SK-N-MC (cell line): ENCODE data around the gene FXYD1.
"Not testable (repeated sequence)": the region's sequence is repeated elsewhere in the genome, so short reads cannot be mapped to it uniquely, and the experiment has no call there.

Experiments
- DNase-seq: peaks from one replicate; pipeline ENCODE4 v3.0.0-alpha.2; 2011; ENCODE audit warnings: low read depth, low spot score
- H3K27ac ChIP-seq: fragments of 200-600 bp; sonication (generic); 2 replicates; pipeline ENCODE4 v1.5.1; 2016; ENCODE audit warnings: mixed run types
- H3K36me3 ChIP-seq: fragments of 200-600 bp; sonication (generic); 2 replicates; pipeline ENCODE4 v1.6.1; 2017; ENCODE audit warnings: antibody characterized with exemption, low read length, mixed read lengths; ENCODE audit not compliant: insufficient read depth
- H3K4me3 ChIP-seq: fragments of 200-600 bp; sonication (generic); 2 replicates; pipeline ENCODE4 v1.5.1; 2016
- H3K9ac ChIP-seq: fragments of 200-600 bp; sonication (generic); 2 replicates; pipeline ENCODE4 v1.8.0; 2017; ENCODE audit warnings: mixed run types, mixed read lengths; ENCODE audit not compliant: insufficient read length
- H3K9me3 ChIP-seq: fragments of 200-600 bp; sonication (generic); 2 replicates; pipeline ENCODE4 v1.6.1; 2017; ENCODE audit warnings: low read depth, mild to moderate bottlenecking, antibody characterized with exemption, low read length, moderate library complexity, mixed read lengths
- EZH2 ChIP-seq: fragments of 200-600 bp; sonication (generic); IDR thresholded peaks from one replicate; pipeline ENCODE4 v1.6.1; 2017; ENCODE audit warnings: antibody characterized with exemption
- FOXP2 ChIP-seq: optimal IDR thresholded peaks from 2 replicates; pipeline ENCODE3; 2011; ENCODE audit warnings: mild to moderate bottlenecking, moderate library complexity; ENCODE audit not compliant: insufficient read depth; ENCODE audit errors: extremely low read length, control extremely low read depth
- POLR2AphosphoS5 ChIP-seq: IDR thresholded peaks from 2 replicates; pipeline ENCODE4 v1.6.1; 2012; ENCODE audit warnings: mild to moderate bottlenecking, low read depth, low read length, borderline replicate concordance

FXYD1 gene

DNA sequence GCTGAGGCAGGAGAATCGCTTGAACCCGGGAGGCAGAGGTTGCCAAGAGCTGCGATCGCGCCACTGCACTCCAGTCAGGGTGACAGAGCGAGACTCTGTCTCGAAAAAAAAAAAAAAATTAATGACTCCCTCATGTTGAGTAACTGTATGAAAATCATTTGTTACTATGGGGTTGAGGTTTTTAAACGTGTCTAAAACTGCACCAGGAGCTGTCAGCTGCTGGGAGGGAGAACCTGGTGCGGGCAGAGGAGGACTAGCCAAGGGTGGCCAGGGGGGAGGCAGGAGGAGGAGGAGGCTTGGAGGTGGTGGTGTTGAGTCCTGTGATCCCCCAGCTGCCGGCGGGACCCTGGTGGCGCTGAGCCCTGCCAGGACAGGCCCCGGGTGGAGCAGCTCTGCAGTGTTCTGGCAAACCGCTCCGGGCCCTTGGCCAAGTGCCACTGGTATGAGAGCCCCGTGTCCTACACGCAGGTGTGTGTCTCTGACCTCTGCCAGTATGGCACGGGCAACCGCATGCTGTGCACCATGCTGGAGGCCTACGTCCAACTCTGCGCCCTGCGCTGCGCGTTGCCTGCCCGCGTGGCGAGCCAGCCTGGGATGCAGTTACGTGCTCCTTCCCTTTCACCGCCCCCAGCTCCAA lies 40.1 kb upstream of the FXYD1 start:
- no peaks in the 10 kb centered on the region for H3K9me3 ChIP-seq
- H3K27ac ChIP-seq: no peak overlapping the region
- H3K4me3 ChIP-seq: no peak overlapping the region
- DNase-seq: no peak
- H3K36me3 ChIP-seq: no peaks in the 10 kb centered on the region
- no peak overlapping the region for H3K9ac ChIP-seq
- TF ChIP-seq POLR2AphosphoS5 (no peak), EZH2 (no peak), FOXP2 (no peak)

DNA sequence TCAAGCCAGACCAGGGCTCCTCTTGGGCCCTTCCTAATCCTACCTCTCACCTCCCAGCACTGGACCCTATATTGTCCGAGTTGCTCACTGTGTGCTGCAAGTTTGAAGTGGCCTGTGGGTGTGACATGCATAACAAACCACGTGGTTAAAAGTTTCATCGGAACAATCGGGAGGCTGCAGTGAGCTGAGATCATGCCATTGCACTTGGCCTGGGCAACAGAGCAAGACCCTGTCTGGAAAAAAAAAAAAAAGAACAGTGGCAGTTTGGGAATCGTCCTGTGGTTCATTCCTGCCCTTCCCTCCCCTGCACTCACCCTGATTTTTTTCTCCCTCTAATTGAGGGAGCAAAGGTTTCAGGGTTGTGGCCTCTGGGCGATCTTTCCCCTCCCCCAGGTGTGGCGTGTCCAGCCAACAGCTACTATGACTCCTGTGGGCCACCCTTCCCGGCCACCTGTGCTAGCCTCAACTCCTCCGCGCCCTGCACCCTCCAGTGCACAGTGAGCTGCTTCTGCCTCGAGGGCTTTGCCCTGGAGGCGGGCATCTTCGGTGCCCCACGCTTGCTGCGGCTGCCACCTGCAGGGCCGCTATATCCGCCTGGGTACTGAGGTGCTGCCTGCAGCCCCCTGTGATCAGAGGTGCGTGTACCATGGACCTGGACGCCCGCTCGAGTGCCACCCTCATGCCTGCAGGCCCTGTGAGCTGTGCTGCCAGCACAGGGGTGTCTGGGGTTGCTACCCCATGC lies 39.3 kb upstream of the FXYD1 start:
- Histone ChIP-seq H3K36me3 (no peaks in the 10 kb centered on the region), H3K27ac (no peak overlapping the region), H3K9me3 (no peaks in the 10 kb centered on the region), H3K4me3 (no peak overlapping the region), H3K9ac (no peak overlapping the region)
- no peak for TF ChIP-seq POLR2AphosphoS5
- DNase-seq: no peak

DNA sequence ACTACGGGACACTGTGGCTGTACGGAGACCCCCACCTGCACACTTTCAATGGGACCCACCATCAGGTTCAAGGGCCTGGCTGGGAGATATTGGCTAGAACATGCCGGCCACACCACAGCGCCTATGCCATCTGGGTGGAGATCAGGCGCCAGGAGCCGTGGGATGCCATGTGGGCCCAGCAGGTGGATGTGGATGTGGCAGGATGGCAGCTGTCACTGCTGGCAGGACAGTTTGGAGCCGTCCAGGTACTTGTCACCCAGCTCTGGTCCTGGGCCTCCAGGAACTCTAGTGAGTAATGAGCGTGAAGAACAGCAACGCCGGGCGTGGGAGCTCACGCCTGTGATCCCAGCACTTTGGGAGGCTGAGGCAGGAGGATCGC lies 38.7 kb upstream of the FXYD1 start:
- no peaks in the 10 kb centered on the region for H3K9me3 ChIP-seq
- H3K27ac ChIP-seq: no peak overlapping the region
- TF ChIP-seq EZH2: no peak
- no peak for DNase-seq
- no peak overlapping the region for H3K4me3 ChIP-seq
- H3K36me3 ChIP-seq: no peaks in the 10 kb centered on the region
- no peak overlapping the region for H3K9ac ChIP-seq

DNA sequence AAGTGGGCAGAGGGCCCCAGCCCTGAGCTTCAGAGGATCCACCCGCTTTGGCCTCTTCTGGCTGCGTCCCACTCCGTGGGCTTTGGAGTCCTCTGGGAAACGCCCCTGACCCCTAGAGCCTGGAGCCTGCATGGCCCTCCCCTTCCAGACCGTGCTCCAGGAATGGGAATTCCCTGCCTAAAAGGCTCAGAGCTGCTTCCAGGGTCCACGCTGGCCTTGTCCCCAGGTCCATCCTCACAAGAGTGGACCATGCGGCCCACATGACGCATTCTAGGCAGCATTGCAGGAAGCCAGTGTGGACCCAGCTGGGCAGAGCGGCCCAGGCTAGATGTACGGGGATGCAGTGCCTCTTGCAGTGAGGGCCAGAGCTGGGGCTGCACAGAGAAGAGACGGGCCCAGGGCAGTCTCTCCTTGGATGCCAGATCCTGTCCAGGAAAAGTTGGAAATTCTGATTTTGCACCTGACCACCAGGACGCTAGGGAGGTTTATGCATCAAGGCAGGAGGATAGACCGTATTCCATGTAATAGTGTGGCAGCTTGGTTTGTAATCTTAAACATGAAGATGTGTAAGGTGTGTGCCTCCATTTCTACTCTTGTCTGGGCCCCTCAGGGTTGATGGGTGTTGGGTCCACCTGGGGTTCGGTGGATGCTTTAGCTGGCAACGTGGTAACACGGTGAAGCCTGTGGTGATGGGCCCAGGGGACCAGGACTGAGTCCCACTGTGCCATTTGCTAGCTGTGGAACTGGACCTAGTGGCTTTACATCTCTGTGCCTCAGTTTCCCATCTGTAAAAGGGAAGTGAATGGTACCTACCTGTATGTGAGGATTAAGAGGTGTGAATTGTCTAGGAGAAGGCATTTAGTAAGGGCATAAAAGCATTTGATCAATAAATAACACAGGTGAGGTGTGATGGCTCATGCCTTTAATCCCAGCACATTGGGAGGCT lies 37.8 kb upstream of the FXYD1 start:
- no peak overlapping the region for H3K9ac ChIP-seq
- no peak overlapping the region for H3K27ac ChIP-seq
- TF ChIP-seq POLR2AphosphoS5: no peak
- TF ChIP-seq EZH2: no peak
- TF ChIP-seq FOXP2: no peak
- no peak overlapping the region for H3K4me3 ChIP-seq
- DNase-seq: no peak
- no peaks in the 10 kb centered on the region for H3K9me3 ChIP-seq
- no peaks in the 10 kb centered on the region for H3K36me3 ChIP-seq

DNA sequence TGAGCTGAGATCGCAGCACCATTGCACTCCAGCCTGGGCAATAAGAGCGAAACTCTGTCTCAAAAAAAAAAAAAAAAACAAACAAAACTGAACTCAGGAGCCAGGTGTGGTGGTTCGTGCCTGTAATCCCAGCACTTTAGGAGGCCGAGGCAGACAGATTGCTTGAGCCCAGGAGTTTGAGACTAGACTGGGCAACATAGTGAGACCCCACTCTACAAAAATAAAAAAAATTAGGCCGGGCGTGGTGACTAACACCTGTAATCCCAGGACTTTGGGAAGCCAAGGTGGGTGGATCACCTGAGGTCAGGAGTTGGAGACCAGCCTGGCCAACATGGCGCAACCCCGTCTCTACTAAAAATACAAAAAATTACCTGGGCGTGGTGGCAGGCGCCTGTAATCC lies 36.7 kb upstream of the FXYD1 start:
- not testable (repeated sequence) for H3K36me3 ChIP-seq, DNase-seq, H3K9ac ChIP-seq, H3K4me3 ChIP-seq, H3K9me3 ChIP-seq, H3K27ac ChIP-seq

DNA sequence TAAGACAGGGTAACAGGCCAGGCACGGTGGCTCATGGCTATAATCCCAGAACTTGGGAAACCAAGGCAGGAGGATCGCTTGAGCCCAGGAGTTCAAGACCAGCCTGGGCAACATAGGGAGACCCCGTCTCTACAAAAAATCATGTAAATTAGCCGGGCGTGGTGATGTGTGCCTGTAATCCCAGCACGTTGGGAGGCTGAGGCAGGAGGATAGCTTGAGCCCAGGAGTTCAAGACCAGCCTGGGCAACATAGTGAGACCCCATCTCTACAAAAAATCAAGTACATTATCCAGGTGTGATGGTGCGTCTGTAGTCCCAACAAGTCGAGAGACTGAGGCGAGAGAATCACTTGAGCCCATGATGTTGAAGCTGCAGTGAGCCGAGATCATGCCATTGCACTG lies 35.0 kb upstream of the FXYD1 start:
- H3K27ac ChIP-seq, DNase-seq, H3K4me3 ChIP-seq, H3K36me3 ChIP-seq, H3K9ac ChIP-seq, H3K9me3 ChIP-seq: not testable (repeated sequence)

DNA sequence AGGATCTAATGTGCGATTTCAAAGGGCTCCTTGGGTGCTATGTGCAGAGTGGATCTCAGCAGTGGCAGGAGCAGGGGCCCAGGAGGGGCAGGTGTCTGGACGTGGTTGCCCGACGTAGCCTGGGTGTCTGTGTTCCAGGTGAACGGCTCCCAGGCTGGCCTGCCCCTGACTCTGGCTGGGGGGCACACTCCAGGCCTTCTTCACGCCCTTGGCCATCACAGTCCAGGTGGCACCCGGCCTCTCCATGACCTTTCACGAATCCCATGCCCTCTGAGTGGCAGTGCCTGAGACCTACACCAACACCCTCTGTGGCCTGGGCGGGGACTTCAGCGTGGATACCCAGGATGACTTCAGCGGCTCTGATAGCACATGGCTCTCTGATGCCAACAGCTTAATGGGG lies 34.3 kb upstream of the FXYD1 start:
- H3K4me3 ChIP-seq: no peak overlapping the region
- H3K36me3 ChIP-seq: no peaks in the 10 kb centered on the region
- H3K9me3 ChIP-seq: no peaks in the 10 kb centered on the region
- TF ChIP-seq FOXP2: no peak
- TF ChIP-seq EZH2: no peak
- TF ChIP-seq POLR2AphosphoS5: no peak
- no peak overlapping the region for H3K9ac ChIP-seq
- no peak overlapping the region for H3K27ac ChIP-seq
- no peak for DNase-seq

DNA sequence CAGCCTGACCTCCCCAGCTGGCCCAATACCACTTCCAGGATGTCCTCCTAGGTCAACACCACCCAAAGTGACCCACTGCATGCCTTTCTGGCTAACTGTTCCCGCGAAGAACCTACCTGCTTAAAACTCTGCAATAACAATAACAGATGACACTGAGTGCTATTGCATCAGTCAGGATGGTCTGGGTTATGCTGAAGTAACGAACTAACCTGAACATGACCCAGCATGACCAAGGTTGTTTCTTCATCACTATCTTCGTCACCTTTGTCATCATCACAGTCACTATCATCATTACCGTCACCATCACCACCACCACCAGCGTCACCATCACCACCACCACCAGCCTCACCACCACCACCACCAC lies 33.6 kb upstream of the FXYD1 start:
- Histone ChIP-seq H3K4me3 (no peak overlapping the region), H3K9ac (no peak overlapping the region), H3K36me3 (no peaks in the 10 kb centered on the region), H3K27ac (no peak overlapping the region), H3K9me3 (no peaks in the 10 kb centered on the region)
- TF ChIP-seq FOXP2: no peak
- TF ChIP-seq EZH2: no peak
- TF ChIP-seq POLR2AphosphoS5: no peak
- DNase-seq: no peak
